Measurements from ENCODE around the gene DCST1. TPM values are rescaled to one million over a fixed set of nuclear protein-coding genes. Genes with fewer than 3 reads are reported as not detected.

DCST1 gene
- total and polyA plus RNA-seq, 2 of the 4 experiments (the other 2 are of a cell fraction), result not detected

- TF ChIP-seq CEBPB (IDR thresholded peaks at IDR 0.05; ENCODE audit: low read depth, low read length), result no peak
- no peak for TF ChIP-seq MAZ (IDR thresholded peaks at IDR 0.05; ENCODE audit: borderline replicate concordance, low read depth, low read length)
- TF ChIP-seq RCOR1 (IDR thresholded peaks at IDR 0.05; ENCODE audit: insufficient replicate concordance, low read length), result no peak
- TF ChIP-seq NFE2L2 (IDR thresholded peaks at IDR 0.05; ENCODE audit: low read depth, low read length), result no peak
Observed at GRCh38 chr1:155016231-155016831, 17.3 kb upstream of the DCST1 start (continued).

All from IMR-90 (cell line).